NB4 (cell line): ENCODE results near the gene LRRC17.

Source experiments
- CTCF ChIP-seq: IDR thresholded peaks from one replicate; pipeline ENCODE4 v1.5.1; 2012; ENCODE audit warnings: low read depth, low read length
- MAX ChIP-seq: IDR thresholded peaks from 2 replicates; pipeline ENCODE4 v1.6.1; 2011; ENCODE audit warnings: low read depth, low read length
- MYC ChIP-seq: IDR thresholded peaks from 2 replicates; pipeline ENCODE4 v1.6.1; 2011; ENCODE audit warnings: low read depth, low read length
- POLR2A ChIP-seq: IDR thresholded peaks from 2 replicates; pipeline ENCODE4 v1.6.1; 2011; ENCODE audit warnings: mild to moderate bottlenecking; ENCODE audit not compliant: insufficient read length; ENCODE audit errors: extremely low read depth

GRCh38 chr7:102872460-102872859, 40.3 kb upstream of the LRRC17 start:
- TF ChIP-seq POLR2A, result no peak
- no peak for TF ChIP-seq CTCF
- TF ChIP-seq MAX, result no peak
- TF ChIP-seq MYC, result no peak
